ENCODE data around the gene CA4. TPM values are rescaled to one million over a fixed set of nuclear protein-coding genes. Genes with fewer than 3 reads are reported as not detected.

CA4 gene
- total and polyA plus RNA-seq, 2 donors (not counting 1 experiment from before 2014, with no cell fraction given) = not detected

- Mint-ChIP-seq H3K9me3 (ENCODE audit: insufficient read depth) (no peaks in the 10 kb centered on the region), H3K4me1 (peaks cover 33% of the 10 kb centered on the region), H3K27me3 (no peaks in the 10 kb centered on the region), H3K4me3 (peak overlapping the region; percentile 82), H3K27ac (peak overlapping the region; percentile 87)
- ChIA-PET CTCF (interaction anchor here (0.7 to 1.6 kb wide), 3 partner anchors 11 to 29 kb away, joined by 3 to 6 read pairs (median 4); partner anchors contain the start of gene HEATR6), POLR2A (interaction anchor here (0.7 to 1.3 kb wide), 5 partner anchors 10 to 316 kb away, joined by 3 to 5 read pairs (median 3); partner anchors contain the start of gene HEATR6)
- Histone ChIP-seq H3K27ac (ENCODE audit: low read length in 2 of 2) (peak overlapping the region in 1 of 2 donors; percentile 48), H3K9ac (ENCODE audit: low read length) (peak overlapping the region; percentile 37), H2AFZ (ENCODE audit: insufficient read depth, low read depth, low read length, poor library complexity, severe bottlenecking) (peak overlapping the region; percentile 58), H3K9me3 (ENCODE audit: control extremely low read depth in 1 of 3, control insufficient read depth in 2 of 3, insufficient read depth in 1 of 3, low read length in 2 of 3) (peaks cover 0 to 4% (median 0%) of the 10 kb centered on the region in 3 donors), H3K4me3 (ENCODE audit: control extremely low read depth in 1 of 5, extremely low read depth in 1 of 5, insufficient read depth in 1 of 5, low read depth in 2 of 5, low read length in 4 of 5) (peak overlapping the region in 3 of 5 experiments; percentile 30 to 41 (median 37)), H3K4me2 (replicated peaks; ENCODE audit: low read depth, low read length, poor library complexity, severe bottlenecking) (peak overlapping the region; percentile 63), H3K36me3 (replicated peaks in 1 of 2; ENCODE audit: control extremely low read depth in 1 of 2, control insufficient read depth in 1 of 2, extremely low read depth in 1 of 2, insufficient read depth in 2 of 2, low read length in 1 of 2) (no peaks in the 10 kb centered on the region), H3K27me3 (replicated peaks in 1 of 4; ENCODE audit: control extremely low read depth in 1 of 4, control insufficient read depth in 3 of 4, insufficient read depth in 4 of 4, low read length in 3 of 4) (no peaks in the 10 kb centered on the region), H4K20me1 (ENCODE audit: control insufficient read depth, insufficient read depth, low read length, poor library complexity, severe bottlenecking) (no peaks in the 10 kb centered on the region), H3K79me2 (ENCODE audit: control insufficient read depth, insufficient read depth, low read length) (no peaks in the 10 kb centered on the region), H3K4me1 (ENCODE audit: control insufficient read depth in 2 of 2, insufficient read depth in 2 of 2, low read length in 2 of 2) (peaks cover 18 to 21% of the 10 kb centered on the region in 2 donors)
- intact Hi-C loops (cut with micrococcal nuclease) = no loop called here
- 10% methylated on average over 20 of the region's 20 CpGs for WGBS (ENCODE audit: insufficient coverage)
- ATAC-seq (ENCODE audit: low read depth) (peak; percentile 90), DNase-seq (peak; percentile 77)
- TF ChIP-seq CTCF (IDR thresholded peaks at IDR 0.05) (no peak), EZH2 (IDR thresholded peaks at IDR 0.05; ENCODE audit: borderline replicate concordance, insufficient read depth, low read depth, low read length, poor library complexity, severe bottlenecking) (no peak)
These were observed 47.1 kb upstream of the CA4 start for GRCh38 chr17:60102632-60103096.

- intact Hi-C loops (cut with micrococcal nuclease) = no loop called here
- H3K27me3 ChIP-seq (replicated peaks in 1 of 4; ENCODE audit: control extremely low read depth in 1 of 4, control insufficient read depth in 3 of 4, insufficient read depth in 4 of 4, low read length in 3 of 4) = no peaks in the 10 kb centered on the region
- ATAC-seq (ENCODE audit: low read depth) (no peak), DNase-seq (no peak)
- H4K20me1 ChIP-seq (ENCODE audit: control insufficient read depth, insufficient read depth, low read length, poor library complexity, severe bottlenecking) = no peaks in the 10 kb centered on the region
- peaks cover 0 to 4% (median 0%) of the 10 kb centered on the region in 3 donors for H3K9me3 ChIP-seq (ENCODE audit: control extremely low read depth in 1 of 3, control insufficient read depth in 2 of 3, insufficient read depth in 1 of 3, low read length in 2 of 3)
- no peak overlapping the region for H3K9ac ChIP-seq (ENCODE audit: low read length)
- H3K36me3 ChIP-seq (replicated peaks in 1 of 2; ENCODE audit: control extremely low read depth in 1 of 2, control insufficient read depth in 1 of 2, extremely low read depth in 1 of 2, insufficient read depth in 2 of 2, low read length in 1 of 2) = no peaks in the 10 kb centered on the region
- Mint-ChIP-seq H3K27me3 (no peaks in the 10 kb centered on the region), H3K9me3 (ENCODE audit: insufficient read depth) (no peaks in the 10 kb centered on the region), H3K4me3 (no peak overlapping the region), H3K27ac (no peak overlapping the region), H3K4me1 (peaks cover 31% of the 10 kb centered on the region)
- H2AFZ ChIP-seq (ENCODE audit: insufficient read depth, low read depth, low read length, poor library complexity, severe bottlenecking) = no peak overlapping the region
- CTCF ChIA-PET = no interaction called here
- H3K4me1 ChIP-seq (ENCODE audit: control insufficient read depth in 2 of 2, insufficient read depth in 2 of 2, low read length in 2 of 2) = peaks cover 18 to 21% of the 10 kb centered on the region in 2 donors
- no peak for TF ChIP-seq CTCF (IDR thresholded peaks at IDR 0.05)
- no peak for TF ChIP-seq EZH2 (IDR thresholded peaks at IDR 0.05; ENCODE audit: borderline replicate concordance, insufficient read depth, low read depth, low read length, poor library complexity, severe bottlenecking)
- no peak overlapping the region for H3K4me3 ChIP-seq (ENCODE audit: control extremely low read depth in 1 of 5, extremely low read depth in 1 of 5, insufficient read depth in 1 of 5, low read depth in 2 of 5, low read length in 4 of 5)
- no peaks in the 10 kb centered on the region for H3K79me2 ChIP-seq (ENCODE audit: control insufficient read depth, insufficient read depth, low read length)
- POLR2A ChIA-PET = no interaction called here
- no peak overlapping the region for H3K4me2 ChIP-seq (replicated peaks; ENCODE audit: low read depth, low read length, poor library complexity, severe bottlenecking)
- H3K27ac ChIP-seq (ENCODE audit: low read length in 2 of 2) = no peak overlapping the region
- no CpG with 5 or more reads among the region's 4 CpGs for WGBS (ENCODE audit: insufficient coverage)
These were observed 45.8 kb upstream of the CA4 start for GRCh38 chr17:60103957-60104356.
